Peyer's patch (tissue), 4 donors: Measurements from ENCODE around the gene LDHB. TPM values are rescaled to one million over a fixed set of nuclear protein-coding genes. Genes with fewer than 3 reads are reported as not detected.

Experiments
- DNase-seq, 3 donors: peaks; one replicate each; pipeline ENCODE4 v3.0.0-alpha.2; 2017 to 2019
- H3K27ac ChIP-seq, 4 donors: fragments of 200-600 bp; sonication (generic); one replicate each; pipeline ENCODE4 v1.5.1; 2016 to 2019
- H3K27me3 ChIP-seq, 2 donors: fragments of 200-600 bp; sonication (generic); one replicate each; pipeline ENCODE4 v1.5.1; 2019
- H3K36me3 ChIP-seq, 3 donors: fragments of 200-600 bp; sonication (generic); one replicate each; pipeline ENCODE4 v1.5.1; 2016 to 2019
- H3K4me1 ChIP-seq, 4 donors: fragments of 200-600 bp; sonication (generic); one replicate each; pipeline ENCODE4 v1.5.1; 2016 to 2019
- H3K4me3 ChIP-seq, 4 donors: fragments of 200-600 bp; sonication (generic); 1 replicate in 3 of 4; 2 replicates in 1 of 4; pipeline ENCODE4 v1.5.1; 2016 to 2019; ENCODE audit warnings: mild to moderate bottlenecking in 1 of 4
- H3K9me3 ChIP-seq, 4 donors: fragments of 200-600 bp; sonication (generic); one replicate each; pipeline ENCODE4 v1.5.1; 2016 to 2019; ENCODE audit warnings: mild to moderate bottlenecking in 1 of 4
- CTCF ChIP-seq, 6 experiments: fragments of 450-650 bp in 4 of 6; fragments of 200-600 bp in 2 of 6; sonication (generic) in 1 of 6; IDR thresholded peaks; one replicate each; pipeline ENCODE4 v1.5.1; 2017 to 2019; ENCODE audit warnings: antibody characterized with exemption in 6 of 6, mild to moderate bottlenecking in 3 of 6, moderate library complexity in 1 of 6
- POLR2A ChIP-seq, 2 donors: fragments of 450-650 bp; IDR thresholded peaks; one replicate each; pipeline ENCODE4 v1.5.1; 2017; ENCODE audit warnings: antibody characterized with exemption in 2 of 2, mild to moderate bottlenecking in 2 of 2, moderate library complexity in 2 of 2
- total RNA-seq, 4 donors: library from RNA; depleted of rRNA; stranded (reverse); fragments of >200 nt; gene quantifications; one replicate each; pipeline ENCODE4 v1.1.0, GENCODE V29; 2016

LDHB gene
- total RNA-seq, 4 donors from 2014 or later: 15.6 to 178 (median 25.1) TPM

GRCh38 chr12:21638054-21638891 lies 19.4 kb downstream of the LDHB start:
- no peak for TF ChIP-seq CTCF (IDR thresholded peaks at IDR 0.05)
- no peak for TF ChIP-seq POLR2A (IDR thresholded peaks at IDR 0.05)
- no peaks in the 10 kb centered on the region for H3K4me1 ChIP-seq
- H3K27ac ChIP-seq: no peak overlapping the region
- no peaks in the 10 kb centered on the region for H3K9me3 ChIP-seq
- no peak for DNase-seq
- H3K4me3 ChIP-seq: no peak overlapping the region
- H3K27me3 ChIP-seq: no peaks in the 10 kb centered on the region
- H3K36me3 ChIP-seq: peaks cover 0 to 40% (median 0%) of the 10 kb centered on the region in 3 donors

GRCh38 chr12:21634245-21634644 lies 23.4 kb downstream of the LDHB start:
- Histone ChIP-seq H3K27me3 (no peaks in the 10 kb centered on the region), H3K9me3 (no peaks in the 10 kb centered on the region), H3K4me3 (no peak overlapping the region), H3K36me3 (peaks cover 0 to 23% (median 0%) of the 10 kb centered on the region in 3 donors), H3K27ac (no peak overlapping the region), H3K4me1 (no peaks in the 10 kb centered on the region)
- TF ChIP-seq CTCF (IDR thresholded peaks at IDR 0.05) (no peak), POLR2A (IDR thresholded peaks at IDR 0.05) (no peak)
- no peak for DNase-seq

- TF ChIP-seq CTCF (IDR thresholded peaks at IDR 0.05) (no peak), POLR2A (IDR thresholded peaks at IDR 0.05) (no peak)
- Histone ChIP-seq H3K4me3 (no peak overlapping the region), H3K9me3 (no peaks in the 10 kb centered on the region), H3K36me3 (peaks cover 0 to 23% (median 0%) of the 10 kb centered on the region in 3 donors), H3K27ac (no peak overlapping the region), H3K4me1 (no peaks in the 10 kb centered on the region), H3K27me3 (no peaks in the 10 kb centered on the region)
- no peak for DNase-seq
Observed at GRCh38 chr12:21631367-21631766, 26.3 kb downstream of the LDHB start.

- H3K27me3 ChIP-seq: no peaks in the 10 kb centered on the region
- DNase-seq: no peak
Observed at GRCh38 chr12:21627924-21628323, 29.7 kb downstream of the LDHB start.

GRCh38 chr12:21618566-21618965 lies 39.1 kb downstream of the LDHB start:
- Histone ChIP-seq H3K27ac (no peak overlapping the region), H3K9me3 (no peaks in the 10 kb centered on the region), H3K36me3 (no peaks in the 10 kb centered on the region), H3K4me1 (no peaks in the 10 kb centered on the region), H3K27me3 (no peaks in the 10 kb centered on the region), H3K4me3 (no peak overlapping the region)
- TF ChIP-seq POLR2A (IDR thresholded peaks at IDR 0.05) (no peak), CTCF (IDR thresholded peaks at IDR 0.05) (no peak)
- no peak for DNase-seq

More at GRCh38 chr12:21627924-21628323, 29.7 kb downstream of the LDHB start:
- TF ChIP-seq POLR2A (IDR thresholded peaks at IDR 0.05) (no peak), CTCF (IDR thresholded peaks at IDR 0.05) (no peak)
- H3K4me1 ChIP-seq: no peaks in the 10 kb centered on the region
- H3K36me3 ChIP-seq: no peaks in the 10 kb centered on the region
- no peak overlapping the region for H3K4me3 ChIP-seq
- no peaks in the 10 kb centered on the region for H3K9me3 ChIP-seq
- H3K27ac ChIP-seq: no peak overlapping the region
